Measurements from ENCODE around the gene CHST1. TPM values are rescaled to one million over a fixed set of nuclear protein-coding genes. Genes with fewer than 3 reads are reported as not detected.

CHST1 gene
- polyA plus RNA-seq, 2 of the 4 experiments (the other 2 are of a cell fraction): 0.40 to 0.89 TPM

GRCh38 chr11:45661439-45662055 lies 3.9 kb downstream of the CHST1 start:
- ChIA-PET CTCF (interaction anchor here (1.2 to 11.4 kb wide), 4 partner anchors 90 to 725 kb away, joined by 3 to 149 read pairs (median 4); no protein-coding TSS in a partner anchor), POLR2A (no interaction called here)
- Histone ChIP-seq H3K9me3 (no peaks in the 10 kb centered on the region), H3K4me2 (no peak overlapping the region), H3K27ac (no peak overlapping the region; a peak in 1 of 6 replicates), H3K4me3 (no peak overlapping the region), H3K4me1 (peaks cover 28% of the 10 kb centered on the region)
- no peak for TF ChIP-seq CBX2 (IDR thresholded peaks at IDR 0.05; ENCODE audit: borderline replicate concordance, low read depth)
- no peak for TF ChIP-seq BHLHE40 (IDR thresholded peaks at IDR 0.05; ENCODE audit: low read depth, low read length)
- TF ChIP-seq GATA3 (IDR thresholded peaks at IDR 0.05; ENCODE audit: borderline replicate concordance): no peak
- DNase-seq (ENCODE audit: low read depth in 1 of 2, low spot score in 1 of 2) (no peak), FAIRE-seq (no peak), ATAC-seq (peak in 1 of 2 experiments; percentile 4; a peak in 2 of 6 replicates)
- WGBS (ENCODE audit: missing lambda C conversion rate): 36% methylated on average over 6 of the region's 7 CpGs

GRCh38 chr11:45660729-45661438 lies 4.5 kb downstream of the CHST1 start:
- no peak overlapping the region for H3K27ac ChIP-seq
- 43% methylated on average over 12 of the region's 12 CpGs for WGBS (ENCODE audit: missing lambda C conversion rate)
- POLR2A ChIA-PET: no interaction called here
- FAIRE-seq (no peak), ATAC-seq (no peak), DNase-seq (ENCODE audit: low read depth in 1 of 2, low spot score in 1 of 2) (no peak)
- no peak overlapping the region for H3K4me3 ChIP-seq
- CTCF ChIA-PET: interaction anchor here (1.2 to 11.4 kb wide), 6 partner anchors 24 to 734 kb away, joined by 3 to 149 read pairs (median 4); no protein-coding TSS in a partner anchor
- TF ChIP-seq CBX8 (IDR thresholded peaks at IDR 0.05) (no peak), RARB (CRISPR knock-in tag; IDR thresholded peaks at IDR 0.05) (no peak), ELK1 (IDR thresholded peaks at IDR 0.05; ENCODE audit: low read depth, low read length) (no peak), GATA3 (IDR thresholded peaks at IDR 0.05; ENCODE audit: borderline replicate concordance) (no peak), JUN (IDR thresholded peaks at IDR 0.05) (no peak), HOXB13 (CRISPR knock-in tag; IDR thresholded peaks at IDR 0.05; ENCODE audit: low read depth) (no peak), NFE2L2 (conservative IDR thresholded peaks at IDR 0.05; ENCODE audit: low read length) (no peak), NR3C1 (IDR thresholded peaks at IDR 0.05) (no peak), CHD2 (IDR thresholded peaks at IDR 0.05; ENCODE audit: low read length, partially characterized antibody) (no peak), CBX2 (IDR thresholded peaks at IDR 0.05; ENCODE audit: borderline replicate concordance, low read depth) (no peak), HES2 (IDR thresholded peaks at IDR 0.05) (no peak), HDAC2 (IDR thresholded peaks at IDR 0.05) (no peak), NPAS2 (CRISPR knock-in tag; IDR thresholded peaks at IDR 0.05; ENCODE audit: borderline replicate concordance) (no peak), E2F6 (IDR thresholded peaks at IDR 0.05; ENCODE audit: borderline replicate concordance, low read depth) (no peak), FOSL2 (IDR thresholded peaks at IDR 0.05) (no peak), FOSL2 (CRISPR knock-in tag; IDR thresholded peaks at IDR 0.05) (no peak)
- H3K9me3 ChIP-seq: no peaks in the 10 kb centered on the region
- H3K4me1 ChIP-seq: peaks cover 26% of the 10 kb centered on the region
- no peak overlapping the region for H3K4me2 ChIP-seq

- ATAC-seq (no peak), FAIRE-seq (no peak), DNase-seq (ENCODE audit: low read depth in 1 of 2, low spot score in 1 of 2) (no peak)
- no peak overlapping the region for H3K4me3 ChIP-seq
- no peak overlapping the region for H3K4me2 ChIP-seq
- POLR2A ChIA-PET: no interaction called here
- WGBS (ENCODE audit: missing lambda C conversion rate): 68% methylated on average over 2 of the region's 4 CpGs
- peaks cover 24% of the 10 kb centered on the region for H3K4me1 ChIP-seq
- no peak overlapping the region for H3K27ac ChIP-seq
- CTCF ChIA-PET: interaction anchor here (0.6 to 11.4 kb wide), 8 partner anchors 10 to 733 kb away, joined by 3 to 149 read pairs (median 3); no protein-coding TSS in a partner anchor
- no peaks in the 10 kb centered on the region for H3K9me3 ChIP-seq
- TF ChIP-seq ZSCAN20 (CRISPR knock-in tag; IDR thresholded peaks at IDR 0.05) (no peak), RFX5 (IDR thresholded peaks at IDR 0.05) (no peak), PBX3 (IDR thresholded peaks at IDR 0.05) (no peak), RNF2 (IDR thresholded peaks at IDR 0.05; ENCODE audit: borderline replicate concordance, low read depth) (no peak), NPAS2 (CRISPR knock-in tag; IDR thresholded peaks at IDR 0.05; ENCODE audit: borderline replicate concordance) (no peak), HMGXB4 (CRISPR knock-in tag; IDR thresholded peaks at IDR 0.05; ENCODE audit: borderline replicate concordance) (no peak), GATA3 (IDR thresholded peaks at IDR 0.05; ENCODE audit: borderline replicate concordance) (no peak), KDM5A (IDR thresholded peaks at IDR 0.05) (no peak), TP53 (CRISPR knock-in tag; IDR thresholded peaks at IDR 0.05) (no peak), KDM1A (IDR thresholded peaks at IDR 0.05; ENCODE audit: low read depth) (no peak), RCOR1 (IDR thresholded peaks at IDR 0.05; ENCODE audit: low read depth, low read length) (no peak), HES2 (IDR thresholded peaks at IDR 0.05) (no peak), EP300 (IDR thresholded peaks at IDR 0.05) (no peak), CHD4 (IDR thresholded peaks at IDR 0.05; ENCODE audit: borderline replicate concordance) (no peak), FOSL2 (IDR thresholded peaks at IDR 0.05) (no peak), FOSL2 (CRISPR knock-in tag; IDR thresholded peaks at IDR 0.05) (no peak), ZC3H11A (IDR thresholded peaks at IDR 0.05) (no peak), JUN (IDR thresholded peaks at IDR 0.05) (no peak)
Observed at GRCh38 chr11:45659818-45660160, 5.6 kb downstream of the CHST1 start.
